HG02981 (cell line): ENCODE results near the gene RBAK.
"Not testable (repeated sequence)": the region's sequence is repeated elsewhere in the genome, so short reads cannot be mapped to it uniquely, and the experiment has no call there.

Experiments used
- ATAC-seq: cut with Tn5 transposase; IDR thresholded peaks from one replicate; pipeline ENCODE4 v1.9.1; 2021; ENCODE audit warnings: mild to moderate bottlenecking, moderate library complexity; ENCODE audit not compliant: unreplicated experiment

RBAK gene

DNA sequence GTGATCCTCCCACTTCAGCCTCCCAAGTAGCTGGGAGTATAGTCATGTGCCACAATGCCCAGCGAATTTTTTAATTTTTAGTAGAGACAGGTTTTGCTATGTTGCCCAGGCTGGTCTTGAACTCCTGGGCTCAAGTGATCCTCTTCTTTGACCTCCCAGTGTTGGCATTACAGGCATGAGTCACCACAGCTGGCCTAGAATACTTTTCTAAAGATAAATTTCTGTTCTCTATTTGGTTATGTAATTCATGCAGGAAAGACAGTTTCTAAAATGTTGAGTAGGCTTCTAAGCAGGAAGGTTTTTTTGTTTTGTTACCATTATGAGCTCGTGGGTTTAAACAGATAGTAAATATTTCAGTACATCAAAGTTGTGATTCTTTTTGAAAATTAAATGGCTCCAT is 5.0 kb downstream of the RBAK start:
- no peak for ATAC-seq

DNA sequence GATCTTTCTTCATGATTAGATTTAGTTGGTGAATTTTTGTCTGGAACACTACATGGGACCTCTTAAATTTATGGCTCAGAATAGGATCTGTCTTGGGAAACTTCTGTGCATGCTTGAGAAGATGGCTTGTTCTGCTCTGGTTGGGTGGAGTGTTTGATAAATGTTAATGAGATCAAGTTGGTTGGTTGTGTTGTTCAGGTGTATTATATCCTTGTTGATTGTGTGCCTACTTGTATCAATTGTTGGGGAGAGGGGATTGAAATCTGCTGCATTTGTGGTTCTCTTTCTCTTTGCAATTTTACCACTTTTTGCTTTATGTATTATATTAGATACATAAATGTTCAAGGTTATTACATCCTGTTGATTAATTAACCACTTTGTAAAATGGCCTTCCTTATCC is 6.1 kb downstream of the RBAK start:
- ATAC-seq, result not testable (repeated sequence)

DNA sequence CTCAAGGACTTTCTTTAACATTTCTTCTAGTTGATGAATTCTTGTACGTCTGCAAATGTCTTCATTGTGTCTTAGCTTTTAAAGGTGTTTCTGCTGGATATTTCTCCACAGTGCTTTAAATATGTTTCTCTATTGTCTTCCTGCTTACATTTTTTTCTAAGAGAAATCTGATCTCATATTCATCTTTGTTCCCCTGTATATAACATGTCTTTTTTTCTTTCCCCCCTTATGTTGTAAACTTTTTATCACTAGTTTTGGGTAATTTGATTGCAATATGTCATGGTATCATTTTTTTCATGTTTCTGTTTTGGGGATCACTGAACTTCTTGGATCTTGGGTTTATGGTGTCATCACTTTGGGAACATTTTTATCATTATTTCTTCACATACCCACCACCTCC is 7.5 kb downstream of the RBAK start:
- ATAC-seq, result no peak

DNA sequence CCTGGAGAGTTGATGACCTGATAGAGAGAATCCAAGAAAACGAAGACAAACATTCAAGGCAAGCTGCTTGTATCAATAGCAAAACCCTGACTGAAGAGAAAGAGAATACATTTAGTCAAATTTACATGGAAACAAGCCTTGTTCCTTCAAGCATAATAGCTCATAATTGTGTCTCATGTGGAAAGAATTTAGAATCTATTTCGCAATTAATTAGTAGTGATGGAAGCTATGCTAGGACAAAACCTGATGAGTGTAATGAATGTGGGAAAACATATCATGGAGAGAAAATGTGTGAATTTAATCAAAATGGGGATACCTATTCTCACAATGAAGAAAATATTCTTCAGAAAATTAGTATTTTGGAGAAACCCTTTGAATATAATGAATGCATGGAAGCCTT is 18.0 kb downstream of the RBAK start:
- ATAC-seq, result no peak

DNA sequence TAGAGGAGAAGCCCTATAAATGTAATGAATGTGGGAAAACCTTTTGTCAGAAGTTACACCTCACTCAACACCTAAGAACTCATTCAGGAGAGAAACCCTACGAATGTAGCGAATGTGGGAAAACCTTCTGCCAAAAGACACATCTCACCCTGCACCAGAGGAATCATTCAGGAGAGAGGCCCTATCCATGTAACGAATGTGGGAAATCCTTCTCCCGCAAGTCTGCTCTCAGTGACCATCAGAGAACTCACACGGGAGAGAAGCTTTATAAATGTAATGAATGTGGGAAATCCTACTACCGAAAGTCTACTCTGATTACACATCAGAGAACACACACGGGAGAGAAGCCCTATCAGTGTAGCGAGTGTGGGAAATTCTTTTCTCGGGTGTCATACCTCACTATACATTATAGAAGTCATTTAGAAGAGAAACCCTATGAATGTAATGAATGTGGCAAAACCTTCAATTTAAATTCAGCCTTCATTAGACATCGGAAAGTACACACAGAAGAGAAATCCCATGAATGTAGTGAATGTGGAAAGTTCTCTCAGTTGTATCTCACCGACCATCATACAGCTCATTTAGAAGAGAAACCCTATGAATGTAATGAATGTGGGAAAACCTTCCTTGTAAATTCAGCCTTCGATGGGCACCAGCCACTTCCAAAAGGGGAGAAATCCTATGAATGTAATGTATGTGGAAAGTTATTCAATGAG is 18.9 kb downstream of the RBAK start:
- ATAC-seq, result no peak

DNA sequence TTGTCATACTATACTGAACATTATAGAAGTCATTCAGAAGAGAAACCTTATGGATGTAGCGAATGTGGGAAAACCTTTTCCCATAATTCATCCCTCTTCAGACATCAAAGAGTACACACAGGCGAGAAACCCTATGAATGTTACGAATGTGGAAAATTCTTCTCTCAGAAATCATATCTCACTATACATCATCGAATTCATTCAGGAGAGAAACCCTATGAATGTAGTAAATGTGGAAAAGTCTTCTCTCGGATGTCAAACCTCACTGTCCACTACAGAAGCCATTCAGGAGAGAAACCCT is 19.4 kb downstream of the RBAK start:
- no peak for ATAC-seq

DNA sequence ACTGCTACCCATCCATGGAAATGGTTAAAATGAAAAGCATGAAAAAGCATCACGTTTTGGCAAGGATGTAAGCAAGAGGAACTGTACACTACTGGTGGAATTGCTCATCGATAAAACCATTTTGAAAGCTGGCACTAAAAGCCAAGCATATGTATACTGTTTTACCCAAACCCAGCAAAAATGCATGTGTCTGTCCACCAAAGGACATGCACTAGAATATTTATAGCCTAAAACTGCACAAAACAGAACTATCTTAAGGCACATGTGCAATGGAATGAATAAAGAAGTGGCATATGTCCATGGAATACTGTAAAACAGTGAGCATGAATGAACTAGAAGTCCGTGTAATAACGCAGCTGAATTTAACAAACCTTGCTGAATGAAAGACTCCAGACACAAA is 22.9 kb downstream of the RBAK start:
- no peak for ATAC-seq

DNA sequence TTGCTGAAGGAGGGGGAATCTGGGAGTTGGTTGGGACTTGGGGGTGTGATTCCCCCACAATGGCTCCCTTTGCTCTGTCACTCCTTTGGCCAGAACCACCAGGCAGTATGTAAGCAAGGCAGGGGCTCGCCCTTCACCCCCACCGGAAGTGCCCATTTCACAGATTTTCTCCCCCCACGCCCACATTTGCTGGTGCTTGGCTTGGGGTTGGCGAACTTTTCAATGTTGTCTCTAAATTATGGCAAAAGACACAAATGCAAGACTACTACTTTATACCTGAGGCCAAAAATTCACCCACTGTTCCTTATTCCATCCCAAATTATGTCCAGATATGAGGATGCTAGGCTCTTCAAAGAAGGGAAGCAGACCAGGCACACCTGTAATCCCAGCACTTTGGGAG is 24.5 kb downstream of the RBAK start:
- ATAC-seq, result no peak

DNA sequence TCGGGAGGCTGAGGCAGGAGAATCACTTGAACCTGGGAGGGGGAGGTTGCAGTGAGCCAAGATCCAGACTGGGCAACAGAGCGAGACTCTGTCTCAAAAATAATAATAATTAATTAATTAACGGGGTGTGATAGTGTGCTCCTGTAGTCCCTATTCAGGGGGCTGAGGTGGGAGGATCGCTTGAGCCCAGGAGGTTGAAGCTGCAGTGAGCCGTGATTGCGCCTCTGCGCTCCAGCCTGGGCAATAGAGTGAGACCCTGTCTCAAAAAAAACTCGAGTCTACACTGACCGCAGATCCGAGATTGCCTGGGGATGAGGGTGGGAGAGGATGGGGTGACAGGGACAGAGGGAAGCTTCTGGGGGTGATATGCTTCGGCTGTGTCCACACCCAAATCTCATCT is 29.5 kb downstream of the RBAK start:
- not testable (repeated sequence) for ATAC-seq

DNA sequence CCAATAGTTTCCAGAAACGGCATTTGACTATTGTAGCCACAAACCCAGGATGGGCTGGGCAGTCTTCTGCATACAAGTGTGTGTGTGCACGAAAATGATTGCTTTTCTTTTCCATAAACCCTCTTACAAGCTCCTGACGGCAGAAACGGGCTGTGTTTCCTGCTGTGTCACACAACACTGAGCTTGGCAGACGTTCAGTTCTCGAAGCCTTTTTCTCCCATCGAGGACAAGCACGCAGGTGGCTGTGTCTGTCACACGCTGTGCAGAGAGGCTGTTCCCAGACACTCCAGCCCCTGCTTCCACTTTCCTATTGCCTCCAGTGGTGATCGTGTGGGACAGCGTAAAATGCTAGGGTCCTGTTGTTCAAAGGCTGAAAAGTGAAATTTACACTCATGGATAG is 32.1 kb downstream of the RBAK start:
- ATAC-seq, result no peak

DNA sequence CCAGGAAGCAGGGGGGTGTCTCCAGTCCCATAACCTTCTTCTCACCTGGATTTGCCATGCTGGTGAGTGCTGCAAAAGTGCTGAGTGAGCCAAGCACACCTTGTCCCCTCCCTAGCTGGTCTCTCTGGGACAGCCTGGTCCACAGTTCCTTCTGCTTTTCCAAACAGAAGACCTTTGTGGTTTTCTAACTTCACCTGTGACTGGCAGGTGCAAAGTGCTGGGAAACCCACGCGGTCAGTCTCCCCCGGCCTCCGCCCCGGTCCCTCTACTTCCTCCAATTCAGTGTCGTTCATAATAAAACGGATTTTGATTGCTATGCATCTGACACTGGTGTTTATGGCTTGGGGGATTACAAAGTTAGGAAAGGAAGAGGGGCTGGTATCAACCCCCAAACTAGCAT is 37.1 kb downstream of the RBAK start:
- ATAC-seq, result no peak

DNA sequence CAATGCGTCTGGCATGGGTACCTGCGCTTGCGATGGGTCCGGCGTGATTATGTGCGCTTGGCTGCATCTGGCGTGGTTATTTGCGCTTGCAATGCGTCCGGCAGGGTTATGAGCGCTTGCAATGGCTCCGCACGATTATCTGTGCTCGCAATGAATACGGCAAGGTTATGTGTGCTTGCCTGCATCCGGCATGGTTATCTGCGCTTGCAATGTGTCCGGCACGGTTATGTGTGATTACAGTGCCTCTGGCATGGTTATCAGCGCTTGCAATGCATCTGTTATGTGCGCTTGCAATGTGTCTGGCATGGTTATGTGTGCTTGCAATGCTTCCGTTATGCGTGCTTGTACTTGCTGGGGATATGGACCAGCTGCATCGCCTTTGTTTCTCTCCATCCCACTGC is 37.7 kb downstream of the RBAK start:
- no peak for ATAC-seq

DNA sequence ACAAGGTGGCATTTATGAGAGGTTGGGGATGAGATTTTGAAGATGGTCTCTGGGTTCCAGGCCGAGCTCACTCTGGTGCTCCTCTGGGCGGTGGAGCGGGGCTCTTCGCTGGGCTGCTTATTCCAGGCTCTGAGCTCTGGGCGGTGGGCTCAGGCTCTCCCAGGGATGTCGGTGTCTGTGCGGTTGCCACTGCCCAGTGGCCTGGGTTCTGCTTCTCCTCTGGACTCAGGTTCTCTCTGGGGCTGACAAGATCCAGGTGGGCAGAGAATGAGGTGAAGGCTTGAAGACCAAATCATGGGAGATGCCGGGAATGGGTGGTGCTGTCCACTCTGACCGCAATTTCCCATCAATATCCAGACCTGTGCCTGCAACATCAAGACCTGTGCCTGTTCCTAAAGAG is 40.6 kb downstream of the RBAK start:
- ATAC-seq, result no peak

DNA sequence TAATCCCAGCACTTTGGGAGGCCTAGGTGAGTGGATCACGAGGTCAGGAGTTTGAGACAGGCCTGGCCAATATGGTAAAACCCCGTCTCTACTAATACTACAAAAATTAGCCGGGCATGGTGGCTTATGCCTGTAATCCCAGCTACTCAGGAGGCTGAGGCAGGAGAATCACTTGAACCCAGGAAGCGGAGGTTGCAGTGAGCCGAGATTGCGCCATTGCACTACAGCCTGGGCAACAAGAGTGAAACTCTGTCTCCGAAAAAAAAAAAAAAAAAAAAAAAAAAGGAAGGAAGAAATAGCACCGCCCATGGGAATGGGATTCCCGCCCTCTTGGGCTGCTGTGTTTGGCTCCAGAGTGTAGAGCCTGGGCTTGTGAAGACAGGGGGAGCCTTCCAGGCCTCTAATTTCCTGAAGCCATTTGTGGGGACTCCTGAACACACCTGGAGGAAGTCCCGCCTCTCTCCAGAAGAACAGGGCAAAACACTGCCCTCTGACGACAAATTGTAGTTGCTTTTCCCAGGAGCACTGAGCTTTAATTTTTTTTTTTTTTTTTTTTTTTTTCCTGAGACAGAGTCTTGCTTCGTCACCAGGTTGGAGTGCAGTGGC is 42.7 kb downstream of the RBAK start:
- ATAC-seq, result not testable (repeated sequence)

DNA sequence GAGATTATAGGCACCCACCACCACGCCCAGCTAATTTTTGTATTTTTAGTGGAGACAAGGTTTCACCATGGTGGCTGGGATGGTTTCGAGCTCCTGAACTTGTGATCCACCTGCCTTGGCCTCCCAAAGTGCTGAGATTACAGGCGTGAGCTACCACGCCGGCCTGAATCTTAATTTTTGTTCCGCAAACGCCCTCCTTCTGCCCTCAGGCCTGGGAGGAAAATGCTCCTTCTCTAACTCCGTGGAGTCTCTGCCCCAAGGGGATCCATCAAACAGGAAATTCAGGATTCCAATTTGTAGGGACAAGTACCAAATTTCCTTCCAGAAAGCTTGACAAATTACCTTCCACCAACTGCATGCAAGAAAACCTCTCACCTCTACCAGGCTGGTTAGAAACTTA is 43.2 kb downstream of the RBAK start:
- ATAC-seq, result no peak

DNA sequence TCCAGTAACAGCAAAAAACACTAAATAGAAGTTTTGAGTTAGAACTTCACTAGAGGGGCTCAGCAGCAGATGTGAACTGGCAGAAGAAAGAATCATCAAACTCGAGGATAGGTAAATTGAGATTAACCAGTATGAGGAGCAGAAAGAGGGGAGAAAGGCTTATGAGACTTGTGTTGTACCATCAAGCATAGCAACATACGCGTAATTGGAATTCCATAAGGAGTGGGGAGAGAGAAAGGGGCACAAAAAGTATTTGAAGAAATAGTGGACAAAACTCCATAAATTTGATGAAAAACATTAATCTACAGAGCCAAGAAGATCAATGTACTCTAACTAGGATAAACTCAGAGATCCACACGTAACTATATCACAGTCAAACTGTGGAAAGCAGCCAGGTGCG is 48.3 kb downstream of the RBAK start:
- no peak for ATAC-seq

DNA sequence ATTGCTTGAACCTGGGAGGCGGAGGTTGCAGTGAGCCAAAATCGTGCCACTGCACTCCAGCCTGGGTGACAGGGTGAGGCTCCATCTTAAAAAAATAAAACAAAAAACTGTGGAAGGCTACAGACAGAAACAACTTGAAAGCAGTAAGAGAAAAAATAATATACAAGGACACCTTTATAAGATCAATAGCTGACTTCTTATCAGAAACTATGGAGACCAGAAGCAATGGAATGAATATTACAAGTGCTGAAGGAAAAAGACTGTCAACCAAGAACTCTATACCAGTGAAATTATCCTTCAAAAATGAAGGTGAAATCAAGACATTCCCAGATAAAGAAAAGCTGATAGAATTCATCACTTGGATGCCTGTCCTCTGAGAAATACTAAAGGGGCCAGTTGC is 49.0 kb downstream of the RBAK start:
- no peak for ATAC-seq

DNA sequence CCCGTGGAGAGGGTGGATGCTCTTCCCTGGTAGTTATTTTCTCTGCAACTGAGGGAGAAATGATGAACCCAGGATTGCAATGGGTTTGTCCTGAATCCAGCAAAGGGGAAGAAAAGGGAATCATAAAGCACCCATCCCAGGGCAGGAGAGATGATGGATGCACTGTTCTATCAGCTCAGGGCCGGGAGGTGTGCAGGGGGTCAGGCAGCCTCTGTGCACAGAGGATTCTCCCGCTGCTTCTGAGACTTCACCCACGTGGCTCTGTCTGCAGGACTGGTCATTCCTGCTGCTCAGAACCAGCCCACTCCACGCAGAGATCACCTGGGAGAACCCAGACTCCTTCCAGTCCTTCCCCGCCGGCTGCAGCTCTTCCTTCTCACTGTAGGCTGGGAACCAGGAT is 70.7 kb downstream of the RBAK start:
- no peak for ATAC-seq

DNA sequence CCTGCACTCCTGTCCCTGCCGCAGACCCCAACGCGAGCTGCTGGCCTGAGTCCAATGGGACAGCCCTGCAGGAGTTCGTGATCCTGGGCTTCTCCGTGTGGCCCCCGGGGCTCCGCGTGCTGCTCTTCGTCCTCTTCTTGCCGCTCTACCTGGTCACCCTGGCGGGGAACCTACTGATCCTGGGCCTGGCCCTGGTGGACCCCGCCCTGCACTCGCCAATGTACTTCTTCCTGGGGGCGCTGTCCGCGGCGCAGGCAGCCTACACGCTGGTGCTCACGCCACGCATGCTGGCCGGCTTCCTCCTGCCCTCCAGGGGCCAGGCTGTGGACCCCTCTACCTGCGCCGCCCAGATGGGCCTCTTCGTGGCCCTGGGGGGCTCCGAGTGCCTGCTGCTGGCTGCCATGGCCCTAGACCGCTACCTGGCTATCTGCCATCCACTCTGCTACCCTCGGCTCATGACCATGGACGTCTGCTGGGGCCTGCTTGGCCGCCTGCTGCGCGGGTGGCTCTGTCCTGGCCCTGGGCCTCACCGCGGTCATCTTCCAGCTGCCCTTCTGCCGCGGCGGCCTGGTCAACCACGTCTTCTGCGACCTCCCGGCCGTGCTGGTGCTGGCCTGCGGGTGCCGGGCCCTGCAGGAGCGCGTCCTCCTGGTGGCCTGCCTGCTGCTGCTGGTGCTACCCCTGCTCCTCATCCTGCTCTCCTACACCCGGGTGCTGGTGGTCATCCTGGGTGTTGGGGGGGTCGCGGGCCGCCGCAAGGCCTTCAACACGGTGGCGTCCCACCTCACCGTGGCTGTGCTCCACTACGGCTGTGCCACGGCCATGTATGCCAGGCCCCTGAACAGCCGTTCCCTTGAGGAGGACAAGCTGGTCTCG is 71.7 kb downstream of the RBAK start:
- no peak for ATAC-seq
